ENCODE data around the gene EIF5A2.

EIF5A2 gene

GRCh38 chr3:170848292-170848917, 60.0 kb downstream of the EIF5A2 start:
- DNase-seq: no peak

- DNase-seq: no peak
These were observed 64.1 kb downstream of the EIF5A2 start for GRCh38 chr3:170844377-170844776.

- DNase-seq: no peak
These were observed 68.1 kb downstream of the EIF5A2 start for GRCh38 chr3:170840291-170840859.

GRCh38 chr3:170839518-170840100, 68.8 kb downstream of the EIF5A2 start:
- DNase-seq: no peak

Measured in activated CD8-positive, alpha-beta memory T cell treated with anti-CD3 and anti-CD28 coated beads for 24 hours (primary cell).